Stimulated activated naive CD4-positive, alpha-beta T cell treated with Interleukin-2 at 50 U/mL for 16 hours (primary cell): ENCODE data around the gene VSIR.

Experiments used
- DNase-seq: peaks from one replicate; lab custom pipeline; 2025; lab: John Stamatoyannopoulos, UW

VSIR gene

GRCh38 chr10:71806704-71807556, 33.6 kb upstream of the VSIR start:
- no peak for DNase-seq

GRCh38 chr10:71805776-71806703, 32.7 kb upstream of the VSIR start:
- no peak for DNase-seq

DNA sequence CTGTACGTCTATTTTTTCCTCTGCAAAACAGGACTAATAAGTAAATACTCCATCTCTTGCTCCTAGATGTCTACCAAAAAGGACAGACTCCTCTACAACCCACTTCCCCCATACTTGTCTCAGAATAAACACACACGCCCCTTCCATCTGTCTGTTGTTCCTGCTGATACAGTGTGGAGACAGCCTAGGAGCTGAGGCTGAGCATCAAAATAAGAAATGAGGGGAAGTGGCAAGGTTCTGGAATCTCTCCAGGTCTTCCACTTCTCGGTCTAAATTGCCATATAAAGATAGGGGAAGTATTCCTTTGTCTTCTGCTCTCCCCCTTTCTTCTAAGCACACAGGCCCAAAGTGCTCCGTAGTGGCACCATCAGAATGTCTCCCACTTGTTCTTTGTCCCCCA, 30.8 kb upstream of the VSIR start:
- no peak for DNase-seq

GRCh38 chr10:71802715-71803488, 29.6 kb upstream of the VSIR start:
- DNase-seq = no peak

DNA sequence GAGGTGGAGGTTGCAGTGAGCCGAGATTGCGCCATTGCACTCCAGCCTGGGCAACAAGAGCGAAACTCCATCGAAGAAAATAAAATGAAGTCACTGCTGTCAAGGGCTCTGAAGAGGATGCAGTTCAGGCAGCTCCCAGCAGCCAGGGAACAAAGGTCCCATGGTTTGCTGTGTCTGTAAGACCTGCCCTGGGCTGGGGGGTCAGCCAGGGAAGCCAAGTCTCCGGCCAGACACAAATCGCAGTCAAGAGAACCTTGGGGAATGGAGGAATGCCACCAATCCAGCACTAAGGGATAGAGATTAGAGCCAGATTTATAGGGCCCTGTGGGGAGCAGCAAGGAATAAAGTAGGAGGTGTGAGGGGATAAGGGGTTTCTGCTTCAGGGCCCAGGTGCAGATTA, 28.9 kb upstream of the VSIR start:
- DNase-seq = no peak

GRCh38 chr10:71801361-71801760, 28.0 kb upstream of the VSIR start:
- no peak for DNase-seq

GRCh38 chr10:71799608-71800453, 26.5 kb upstream of the VSIR start:
- no peak for DNase-seq

- no peak for DNase-seq
Measured at GRCh38 chr10:71799112-71799511, 25.8 kb upstream of the VSIR start.

- no peak for DNase-seq
Measured at GRCh38 chr10:71798308-71798624, 24.9 kb upstream of the VSIR start.

- DNase-seq = no peak
Measured at GRCh38 chr10:71797533-71798307, 24.4 kb upstream of the VSIR start.

DNA sequence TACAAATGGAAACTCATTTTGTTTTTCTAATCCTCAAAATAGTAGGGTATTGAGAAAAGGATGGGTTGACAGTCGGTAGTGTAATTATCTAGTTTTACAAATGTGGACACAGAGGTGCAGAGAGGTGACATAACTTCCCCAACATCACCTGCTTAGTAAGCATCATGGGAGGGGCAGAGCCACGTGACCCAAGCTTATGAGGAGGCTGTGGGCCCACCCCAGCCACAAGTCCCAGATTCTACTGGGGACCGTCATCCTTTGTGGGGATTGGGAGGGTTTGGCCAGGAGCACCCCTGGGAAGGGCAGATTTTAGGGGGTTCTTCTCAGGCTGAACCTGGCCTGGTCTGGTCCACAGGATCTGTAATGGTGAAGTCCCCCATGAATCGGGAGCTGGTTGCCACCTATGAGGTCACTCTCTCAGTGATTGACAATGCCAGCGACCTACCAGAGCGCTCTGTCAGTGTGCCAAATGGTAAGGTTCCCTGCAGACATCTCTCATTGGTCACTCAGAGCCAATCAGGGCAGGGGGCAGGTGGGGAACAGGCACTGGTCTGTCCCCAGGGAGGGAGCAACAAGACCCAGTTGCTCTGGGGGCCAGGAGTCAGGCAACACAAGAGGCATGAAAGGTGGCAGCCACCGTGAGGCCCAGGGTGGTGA, 23.6 kb upstream of the VSIR start:
- DNase-seq = no peak

DNA sequence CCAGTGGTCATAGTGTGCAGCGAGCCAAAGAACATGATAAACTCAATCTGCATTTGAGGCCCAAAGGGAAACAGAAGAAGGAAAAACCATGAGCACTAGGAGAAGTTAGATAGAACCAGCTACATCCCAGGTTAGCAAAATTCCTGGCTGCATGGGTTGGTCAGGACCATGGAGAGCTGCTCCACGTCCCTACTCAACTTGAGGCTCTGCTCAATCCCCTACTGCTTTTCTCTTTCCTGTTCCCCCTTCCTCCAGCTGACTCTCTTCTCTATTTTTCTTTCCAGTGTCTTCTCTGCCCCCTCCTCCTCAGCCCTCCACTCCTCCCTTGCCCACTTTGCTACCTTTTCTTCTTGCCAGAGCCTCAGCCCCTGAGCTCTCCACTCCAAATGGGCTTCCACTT, 21.9 kb upstream of the VSIR start:
- DNase-seq = no peak

DNA sequence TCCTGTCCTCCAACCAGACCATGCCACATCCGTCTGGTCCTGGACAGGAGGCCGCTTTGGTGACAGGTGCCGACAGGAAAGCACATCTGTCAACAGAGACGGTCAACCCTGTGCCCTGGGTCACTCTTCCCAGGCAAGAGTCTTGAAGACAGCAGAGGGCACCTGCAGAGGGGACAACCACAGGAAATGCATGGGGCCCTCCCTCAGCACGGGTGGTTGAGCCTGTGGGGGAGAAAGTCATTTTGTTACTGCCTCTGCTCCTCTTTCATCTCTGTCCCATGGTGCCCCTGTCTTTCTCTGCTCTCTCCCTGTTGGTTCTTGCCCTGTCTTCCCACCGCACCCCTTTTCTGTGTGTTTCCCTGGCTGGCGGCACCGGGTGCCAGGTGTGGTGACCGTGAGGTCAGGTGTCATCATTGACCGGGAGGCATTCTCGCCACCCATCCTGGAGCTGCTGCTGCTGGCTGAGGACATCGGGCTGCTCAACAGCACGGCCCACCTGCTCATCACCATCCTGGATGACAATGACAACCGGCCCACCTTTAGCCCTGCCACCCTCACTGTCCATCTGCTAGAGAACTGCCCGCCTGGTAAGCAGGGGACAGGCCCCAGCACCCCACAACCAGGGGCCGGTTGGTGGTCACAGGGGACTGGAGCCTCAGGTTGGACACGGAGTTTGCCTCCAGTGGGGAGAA, 17.6 kb upstream of the VSIR start:
- DNase-seq = no peak

GRCh38 chr10:71789871-71790270, 16.6 kb upstream of the VSIR start:
- DNase-seq = no peak

DNA sequence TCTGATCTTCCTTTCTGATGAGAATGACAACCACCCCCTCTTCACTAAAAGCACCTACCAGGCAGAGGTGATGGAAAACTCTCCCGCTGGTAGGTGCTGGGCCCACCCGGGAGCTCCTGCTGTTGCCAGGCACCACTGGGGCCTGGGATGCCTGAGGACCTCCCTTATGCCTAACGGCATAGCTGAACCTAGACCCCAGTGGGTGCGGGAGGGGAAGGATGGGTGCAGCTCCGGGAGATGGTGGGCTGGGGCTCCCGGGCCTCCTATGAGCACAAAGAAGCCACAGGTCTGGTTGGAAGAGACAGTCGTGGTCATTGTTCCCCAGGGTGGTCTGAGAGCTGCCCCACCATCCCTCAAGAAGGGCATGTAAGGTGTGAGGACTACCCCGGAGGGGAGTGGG, 15.6 kb upstream of the VSIR start:
- DNase-seq = no peak

GRCh38 chr10:71784679-71785272, 11.5 kb upstream of the VSIR start:
- no peak for DNase-seq

DNA sequence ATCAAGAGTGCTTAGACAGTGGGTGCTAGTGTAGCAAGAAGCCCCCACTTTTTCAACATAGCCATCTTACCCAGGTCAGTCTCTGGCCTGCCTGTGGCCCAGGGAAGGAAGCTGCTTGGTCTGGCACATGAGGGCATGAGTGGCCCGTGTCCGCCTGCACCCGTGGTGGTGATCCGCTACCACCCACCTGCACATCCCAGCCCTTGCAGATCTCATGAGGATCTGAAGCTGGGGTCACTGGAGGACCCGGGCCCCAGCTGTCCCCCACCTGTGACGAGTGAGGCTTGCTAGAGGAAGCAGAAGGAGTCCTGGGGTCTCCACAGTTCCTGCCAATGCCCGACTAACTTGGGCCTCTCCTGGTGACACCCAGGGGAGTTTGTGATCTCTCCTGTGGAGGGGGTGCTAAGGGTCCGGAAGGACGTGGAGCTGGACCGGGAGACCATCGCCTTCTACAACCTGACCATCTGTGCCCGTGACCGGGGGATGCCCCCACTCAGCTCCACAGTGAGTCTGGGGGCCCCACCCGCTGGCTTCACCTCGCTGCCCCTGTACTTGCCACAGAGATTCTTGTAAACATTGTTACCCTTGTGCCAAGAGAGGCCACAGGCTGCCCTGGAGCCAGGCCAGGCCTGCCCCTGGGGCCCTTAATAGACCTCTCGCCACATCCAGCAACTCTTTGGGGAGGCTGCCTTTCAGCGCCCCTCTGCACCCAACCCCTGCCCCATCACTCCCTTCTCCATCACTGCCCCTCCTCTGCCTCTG, 10.8 kb upstream of the VSIR start:
- DNase-seq = no peak

- no peak for DNase-seq
Measured at GRCh38 chr10:71782917-71783490, 9.7 kb upstream of the VSIR start.
